ENCODE measurements around the gene FARP1.

GRCh38 chr13:98252931-98253470 is 110.1 kb downstream of the FARP1 start:
- TF ChIP-seq CTCF (IDR thresholded peaks at IDR 0.05) (no peak), POLR2A (IDR thresholded peaks at IDR 0.05) (no peak)
